ENCODE measurements around the gene PSMB5. TPM values are rescaled to one million over a fixed set of nuclear protein-coding genes. Genes with fewer than 3 reads are reported as not detected.

Gene PSMB5
- total and polyA plus RNA-seq, 2 of the 13 experiments (the other 11 are each of a cell fraction or from before 2014, with no cell fraction given), result 705 to 871 TPM

DNA sequence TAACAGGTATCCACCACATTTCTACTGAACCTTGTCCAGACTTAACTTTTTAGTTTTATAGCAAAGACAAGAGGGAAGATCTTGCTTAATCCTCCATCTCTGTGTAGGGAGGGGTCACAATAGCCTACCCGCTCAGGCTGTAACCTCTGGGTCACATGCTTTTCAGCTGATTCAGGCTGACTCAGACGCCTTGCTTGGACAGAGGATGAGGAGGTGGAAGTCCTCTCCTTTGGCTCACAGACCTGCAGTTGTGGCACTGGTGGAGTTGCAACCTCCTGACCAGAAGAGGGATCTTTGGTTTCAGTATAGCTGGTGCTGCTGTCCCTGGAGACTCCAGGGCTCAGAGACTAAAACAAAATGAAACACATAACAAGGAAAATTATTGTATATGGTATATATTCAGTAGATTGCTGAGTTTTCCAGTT, 44.0 kb upstream of the PSMB5 start (continued):
- TF ChIP-seq, protein P1, sequence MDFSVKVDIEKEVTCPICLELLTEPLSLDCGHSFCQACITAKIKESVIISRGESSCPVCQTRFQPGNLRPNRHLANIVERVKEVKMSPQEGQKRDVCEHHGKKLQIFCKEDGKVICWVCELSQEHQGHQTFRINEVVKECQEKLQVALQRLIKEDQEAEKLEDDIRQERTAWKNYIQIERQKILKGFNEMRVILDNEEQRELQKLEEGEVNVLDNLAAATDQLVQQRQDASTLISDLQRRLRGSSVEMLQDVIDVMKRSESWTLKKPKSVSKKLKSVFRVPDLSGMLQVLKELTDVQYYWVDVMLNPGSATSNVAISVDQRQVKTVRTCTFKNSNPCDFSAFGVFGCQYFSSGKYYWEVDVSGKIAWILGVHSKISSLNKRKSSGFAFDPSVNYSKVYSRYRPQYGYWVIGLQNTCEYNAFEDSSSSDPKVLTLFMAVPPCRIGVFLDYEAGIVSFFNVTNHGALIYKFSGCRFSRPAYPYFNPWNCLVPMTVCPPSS (IDR thresholded peaks at IDR 0.05), result no peak
- TF ChIP-seq SAP130 (CRISPR knock-in tag; IDR thresholded peaks at IDR 0.05; ENCODE audit: low read depth) (peak; percentile 40; the same call in 1 of the 2 replicates), RARA (CRISPR knock-in tag; IDR thresholded peaks at IDR 0.05) (no peak), THAP11 (CRISPR knock-in tag; IDR thresholded peaks at IDR 0.05) (no peak), CREB1 (IDR thresholded peaks at IDR 0.05) (no peak), CREB1 (CRISPR knock-in tag; IDR thresholded peaks at IDR 0.05) (no peak), CHD4 (IDR thresholded peaks at IDR 0.05; ENCODE audit: borderline replicate concordance, low read length) (no peak), HIVEP1 (CRISPR knock-in tag; IDR thresholded peaks at IDR 0.05) (no peak), TBP (CRISPR knock-in tag; IDR thresholded peaks at IDR 0.05) (no peak), SALL1 (CRISPR knock-in tag; IDR thresholded peaks at IDR 0.05) (no peak), PHB2 (IDR thresholded peaks at IDR 0.05; ENCODE audit: partially characterized antibody) (no peak), HOXA5 (CRISPR knock-in tag; IDR thresholded peaks at IDR 0.05) (no peak), TCF7L2 (IDR thresholded peaks at IDR 0.05; ENCODE audit: low read depth, low read length) (no peak), TOPORS (CRISPR knock-in tag; IDR thresholded peaks at IDR 0.05) (no peak), CEBPB (IDR thresholded peaks at IDR 0.05; ENCODE audit: borderline replicate concordance, low read depth, low read length) (peak; percentile 29; the same call in 1 of the 2 replicates), ZUFSP (CRISPR knock-in tag; IDR thresholded peaks at IDR 0.05; ENCODE audit: borderline replicate concordance) (no peak), ZNF224 (CRISPR knock-in tag; IDR thresholded peaks at IDR 0.05) (no peak), ZFP90 (CRISPR knock-in tag; IDR thresholded peaks at IDR 0.05; ENCODE audit: borderline replicate concordance) (no peak), CBX5 (CRISPR knock-in tag; IDR thresholded peaks at IDR 0.05; ENCODE audit: borderline replicate concordance) (0 out of 2 replicates have a peak, but pooled peaks have one; percentile 47), PHF20 (CRISPR knock-in tag; IDR thresholded peaks at IDR 0.05) (no peak), FIP1L1 (IDR thresholded peaks at IDR 0.05; ENCODE audit: borderline replicate concordance, insufficient read depth, low read depth, low read length) (no peak), CENPT (CRISPR knock-in tag; IDR thresholded peaks at IDR 0.05; ENCODE audit: low read depth) (no peak), IKZF1 (IDR thresholded peaks at IDR 0.05) (no peak), HOXA9 (CRISPR knock-in tag; IDR thresholded peaks at IDR 0.05; ENCODE audit: borderline replicate concordance) (no peak), ZNF841 (CRISPR knock-in tag; IDR thresholded peaks at IDR 0.05; ENCODE audit: borderline replicate concordance) (no peak), NONO (IDR thresholded peaks at IDR 0.05) (no peak), NONO (CRISPR knock-in tag; conservative IDR thresholded peaks at IDR 0.05) (no peak)
- TF ChIP-seq, protein P2, sequence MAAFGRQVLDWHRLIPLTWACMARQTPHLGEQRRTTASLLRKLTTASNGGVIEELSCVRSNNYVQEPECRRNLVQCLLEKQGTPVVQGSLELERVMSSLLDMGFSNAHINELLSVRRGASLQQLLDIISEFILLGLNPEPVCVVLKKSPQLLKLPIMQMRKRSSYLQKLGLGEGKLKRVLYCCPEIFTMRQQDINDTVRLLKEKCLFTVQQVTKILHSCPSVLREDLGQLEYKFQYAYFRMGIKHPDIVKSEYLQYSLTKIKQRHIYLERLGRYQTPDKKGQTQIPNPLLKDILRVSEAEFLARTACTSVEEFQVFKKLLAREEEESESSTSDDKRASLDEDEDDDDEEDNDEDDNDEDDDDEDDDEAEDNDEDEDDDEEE (CRISPR knock-in tag; IDR thresholded peaks at IDR 0.05), result no peak
- TF ChIP-seq, protein P3, sequence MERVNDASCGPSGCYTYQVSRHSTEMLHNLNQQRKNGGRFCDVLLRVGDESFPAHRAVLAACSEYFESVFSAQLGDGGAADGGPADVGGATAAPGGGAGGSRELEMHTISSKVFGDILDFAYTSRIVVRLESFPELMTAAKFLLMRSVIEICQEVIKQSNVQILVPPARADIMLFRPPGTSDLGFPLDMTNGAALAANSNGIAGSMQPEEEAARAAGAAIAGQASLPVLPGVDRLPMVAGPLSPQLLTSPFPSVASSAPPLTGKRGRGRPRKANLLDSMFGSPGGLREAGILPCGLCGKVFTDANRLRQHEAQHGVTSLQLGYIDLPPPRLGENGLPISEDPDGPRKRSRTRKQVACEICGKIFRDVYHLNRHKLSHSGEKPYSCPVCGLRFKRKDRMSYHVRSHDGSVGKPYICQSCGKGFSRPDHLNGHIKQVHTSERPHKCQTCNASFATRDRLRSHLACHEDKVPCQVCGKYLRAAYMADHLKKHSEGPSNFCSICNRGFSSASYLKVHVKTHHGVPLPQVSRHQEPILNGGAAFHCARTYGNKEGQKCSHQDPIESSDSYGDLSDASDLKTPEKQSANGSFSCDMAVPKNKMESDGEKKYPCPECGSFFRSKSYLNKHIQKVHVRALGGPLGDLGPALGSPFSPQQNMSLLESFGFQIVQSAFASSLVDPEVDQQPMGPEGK (CRISPR knock-in tag; IDR thresholded peaks at IDR 0.05), result peak; percentile 58; the same call in 1 of the 2 replicates
